LNCAP (cell line): Measurements from ENCODE around the gene NUMBL.

Experiments used
- TF ChIP-seq, protein P1 (sequence below): fragments of 450-650 bp; IDR thresholded peaks from 2 replicates; pipeline ENCODE4 v1.5.1; 2017; ENCODE audit warnings: mild to moderate bottlenecking

The NUMBL gene

DNA sequence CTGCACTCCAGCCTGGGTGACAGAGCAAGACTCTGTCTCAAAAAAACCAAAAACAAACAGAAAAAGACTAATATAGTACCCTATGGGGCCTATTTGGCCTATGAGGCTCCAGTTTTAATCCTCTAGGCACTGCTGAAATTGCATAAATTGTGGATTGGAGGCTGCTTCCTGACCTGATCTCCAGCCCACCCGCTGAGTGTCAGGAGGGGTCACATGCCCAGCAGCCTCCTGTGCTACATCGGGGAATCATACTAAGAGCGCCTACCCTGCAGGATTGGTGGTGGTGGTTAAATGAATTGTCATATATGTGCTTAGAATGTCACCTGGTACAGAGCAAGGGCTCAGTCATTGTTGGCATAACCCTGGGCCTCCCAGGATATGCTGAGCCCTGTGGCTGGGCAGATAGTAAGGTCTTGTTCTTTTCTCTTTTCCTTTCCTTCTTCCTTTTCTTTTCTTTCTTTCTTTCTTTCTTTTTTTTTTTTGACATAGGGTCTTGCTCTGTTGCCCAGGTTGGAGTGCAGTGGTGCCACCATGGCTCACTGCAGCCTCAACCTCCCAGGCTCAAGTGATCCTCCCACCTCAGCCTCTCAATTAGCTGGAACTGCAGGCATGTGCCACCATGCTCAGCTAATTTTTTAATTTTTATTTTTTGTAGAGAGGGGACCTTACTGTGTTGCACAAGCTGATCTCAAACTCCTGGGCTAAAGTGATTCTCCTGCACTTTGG is 58.0 kb downstream of the NUMBL start:
- TF ChIP-seq, protein P1, sequence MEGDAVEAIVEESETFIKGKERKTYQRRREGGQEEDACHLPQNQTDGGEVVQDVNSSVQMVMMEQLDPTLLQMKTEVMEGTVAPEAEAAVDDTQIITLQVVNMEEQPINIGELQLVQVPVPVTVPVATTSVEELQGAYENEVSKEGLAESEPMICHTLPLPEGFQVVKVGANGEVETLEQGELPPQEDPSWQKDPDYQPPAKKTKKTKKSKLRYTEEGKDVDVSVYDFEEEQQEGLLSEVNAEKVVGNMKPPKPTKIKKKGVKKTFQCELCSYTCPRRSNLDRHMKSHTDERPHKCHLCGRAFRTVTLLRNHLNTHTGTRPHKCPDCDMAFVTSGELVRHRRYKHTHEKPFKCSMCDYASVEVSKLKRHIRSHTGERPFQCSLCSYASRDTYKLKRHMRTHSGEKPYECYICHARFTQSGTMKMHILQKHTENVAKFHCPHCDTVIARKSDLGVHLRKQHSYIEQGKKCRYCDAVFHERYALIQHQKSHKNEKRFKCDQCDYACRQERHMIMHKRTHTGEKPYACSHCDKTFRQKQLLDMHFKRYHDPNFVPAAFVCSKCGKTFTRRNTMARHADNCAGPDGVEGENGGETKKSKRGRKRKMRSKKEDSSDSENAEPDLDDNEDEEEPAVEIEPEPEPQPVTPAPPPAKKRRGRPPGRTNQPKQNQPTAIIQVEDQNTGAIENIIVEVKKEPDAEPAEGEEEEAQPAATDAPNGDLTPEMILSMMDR = no peak

DNA sequence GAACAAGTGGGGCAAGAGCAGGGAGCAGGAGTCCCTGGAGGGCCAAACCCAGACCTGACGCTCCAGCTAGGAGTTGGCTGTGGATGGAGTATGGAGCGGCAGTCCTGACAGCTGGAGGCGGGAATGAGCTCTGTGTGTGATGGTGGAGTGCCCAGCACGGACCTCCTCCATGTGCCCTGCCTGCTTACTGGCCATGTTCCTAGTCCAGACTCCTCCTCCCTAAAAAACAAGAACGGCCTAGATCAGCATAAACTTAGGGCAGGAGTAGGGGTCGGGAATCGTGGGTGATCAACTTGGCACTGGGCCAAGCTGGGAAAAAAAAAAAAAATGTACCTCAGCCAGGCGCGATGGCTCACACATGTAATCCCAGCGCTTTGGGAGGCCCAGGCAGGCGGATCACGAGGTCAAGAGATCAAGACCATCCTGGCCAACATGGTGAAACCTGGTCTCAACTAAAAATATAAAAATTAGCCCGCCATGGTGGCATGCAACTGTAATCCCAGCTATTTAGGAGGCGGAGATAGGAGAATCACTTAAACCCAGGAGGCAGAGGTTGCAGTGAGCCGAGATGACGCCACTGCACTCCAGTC is 59.8 kb downstream of the NUMBL start:
- TF ChIP-seq, protein P1 = no peak

DNA sequence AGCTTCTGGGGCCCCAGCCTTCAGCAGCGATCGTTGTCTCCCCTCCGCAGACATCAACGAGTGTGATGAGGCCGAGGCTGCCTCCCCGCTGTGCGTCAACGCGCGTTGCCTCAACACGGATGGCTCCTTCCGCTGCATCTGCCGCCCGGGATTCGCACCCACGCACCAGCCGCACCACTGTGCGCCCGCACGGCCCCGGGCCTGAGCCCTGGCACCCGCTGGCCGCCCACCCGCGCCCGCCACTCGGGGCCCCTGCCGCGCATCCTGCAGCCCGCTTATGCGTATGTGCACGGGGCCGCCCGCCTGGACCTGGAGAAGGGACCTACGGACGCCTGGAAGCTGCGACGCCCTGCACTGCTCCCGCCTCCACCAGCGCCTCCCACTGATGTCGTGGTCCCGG is 61.1 kb downstream of the NUMBL start:
- TF ChIP-seq, protein P1 = no peak

DNA sequence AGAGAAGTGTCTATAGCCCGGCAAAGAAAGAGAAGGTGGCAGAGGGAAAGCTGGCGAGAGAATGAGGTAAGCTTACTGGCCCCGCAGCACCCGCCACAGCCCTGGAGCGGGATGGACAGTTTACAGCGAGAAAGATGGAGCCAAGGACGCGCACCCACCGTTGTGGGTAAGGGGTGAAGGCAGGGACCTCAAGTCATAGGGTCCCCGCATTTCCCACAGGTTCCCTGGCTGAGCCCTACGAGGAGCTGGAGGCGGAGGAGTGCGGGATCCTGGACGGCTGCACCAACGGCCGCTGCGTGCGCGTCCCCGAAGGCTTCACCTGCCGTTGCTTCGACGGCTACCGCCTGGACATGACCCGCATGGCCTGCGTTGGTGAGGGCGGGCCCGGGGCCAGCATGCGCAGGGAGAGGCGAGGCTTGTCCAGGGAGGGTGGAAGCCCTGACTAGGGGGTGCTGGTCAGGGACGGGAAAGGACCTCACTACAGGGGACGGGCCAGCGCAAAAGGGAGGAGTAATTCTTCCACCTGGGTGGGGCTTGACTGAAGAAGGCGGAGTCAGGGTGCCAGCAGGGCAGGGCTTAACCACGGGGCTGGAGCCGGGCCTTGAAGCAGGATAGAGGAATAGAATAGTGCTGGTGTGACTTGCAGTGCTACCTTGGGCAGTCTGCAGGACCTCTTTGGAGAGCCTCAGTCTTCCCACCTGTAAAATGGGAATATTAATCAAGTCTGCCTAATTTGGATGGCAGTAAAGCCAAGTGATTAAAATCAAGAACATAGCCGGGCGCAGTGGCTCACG is 62.8 kb downstream of the NUMBL start:
- TF ChIP-seq, protein P1 = no peak

DNA sequence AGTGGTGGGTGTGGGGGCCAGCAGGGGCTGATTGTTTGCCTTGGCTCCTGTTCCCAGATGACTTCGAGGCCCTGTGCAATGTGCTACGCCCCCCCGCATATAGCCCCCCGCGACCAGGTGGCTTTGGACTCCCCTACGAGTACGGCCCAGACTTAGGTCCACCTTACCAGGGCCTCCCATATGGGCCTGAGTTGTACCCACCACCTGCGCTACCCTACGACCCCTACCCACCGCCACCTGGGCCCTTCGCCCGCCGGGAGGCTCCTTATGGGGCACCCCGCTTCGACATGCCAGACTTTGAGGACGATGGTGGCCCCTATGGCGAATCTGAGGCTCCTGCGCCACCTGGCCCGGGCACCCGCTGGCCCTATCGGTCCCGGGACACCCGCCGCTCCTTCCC is 63.5 kb downstream of the NUMBL start:
- TF ChIP-seq, protein P1 = no peak

DNA sequence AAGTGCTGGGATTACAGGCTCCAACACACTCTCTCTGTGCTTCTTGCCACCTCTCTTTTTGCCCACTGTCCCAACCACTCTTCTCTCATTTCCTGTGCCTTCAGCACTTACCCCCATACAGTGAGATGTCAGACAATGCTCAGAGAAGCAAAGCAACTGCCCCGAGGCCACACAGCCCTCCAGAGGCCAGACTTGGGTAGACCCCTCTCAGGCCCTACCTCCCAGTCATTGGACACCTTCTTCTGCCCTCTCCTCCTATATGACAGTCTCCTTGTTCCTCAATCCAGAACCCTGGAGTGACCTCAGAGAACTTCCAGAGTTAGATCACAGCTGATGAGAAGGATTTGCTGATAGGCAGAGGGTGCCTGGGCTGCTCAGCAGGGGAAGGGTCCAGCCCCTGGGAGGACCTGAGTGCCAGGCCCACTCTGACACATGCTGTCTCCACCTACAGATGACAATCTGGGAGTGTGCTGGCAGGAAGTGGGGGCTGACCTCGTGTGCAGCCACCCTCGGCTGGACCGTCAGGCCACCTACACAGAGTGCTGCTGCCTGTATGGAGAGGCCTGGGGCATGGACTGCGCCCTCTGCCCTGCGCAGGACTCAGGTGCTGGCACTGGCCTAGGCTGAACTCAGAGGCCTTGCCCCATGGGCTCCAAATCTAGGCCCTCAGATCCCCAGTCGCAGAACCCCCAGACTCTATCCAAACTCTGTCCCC is 64.9 kb downstream of the NUMBL start:
- TF ChIP-seq, protein P1 = no peak
